Measurements from ENCODE around the gene GABRB1.

DNA sequence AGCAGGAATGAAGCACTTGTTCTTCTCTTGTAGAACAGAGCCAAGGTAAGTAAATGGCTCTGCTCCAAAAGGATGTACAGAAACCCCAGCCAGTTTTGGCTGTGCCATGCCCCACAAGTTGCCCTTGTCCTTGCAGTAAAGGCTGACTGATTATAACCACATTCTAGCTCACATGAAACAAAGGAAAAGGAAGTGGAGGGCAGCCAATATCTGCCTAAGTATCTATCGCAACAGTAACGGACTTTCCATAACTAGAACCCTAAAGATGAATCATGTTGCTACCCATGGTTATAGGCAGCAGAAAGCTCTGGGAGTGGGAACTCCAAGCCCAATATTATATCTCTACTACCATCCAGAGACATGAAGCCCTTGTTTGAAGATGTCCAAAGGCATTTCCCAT is 336.4 kb downstream of the GABRB1 start:
- TF ChIP-seq ZNF274 (IDR thresholded peaks at IDR 0.05; ENCODE audit: low read depth, low read length) = no peak
- no peak for TF ChIP-seq SUZ12 (IDR thresholded peaks at IDR 0.05; ENCODE audit: extremely low read depth, insufficient read depth, insufficient read length)
